NOMO-1 (cell line): ENCODE results near the gene JMJD1C.
"Not testable (repeated sequence)": the region's sequence is repeated elsewhere in the genome, so short reads cannot be mapped to it uniquely, and the experiment has no call there.

Experiments used
- DNase-seq, 2 experiments: peaks; one replicate each; lab custom pipeline; 2025; ENCODE audit not compliant: unreplicated experiment in 2 of 2; lab: John Stamatoyannopoulos, UW

Gene JMJD1C

DNA sequence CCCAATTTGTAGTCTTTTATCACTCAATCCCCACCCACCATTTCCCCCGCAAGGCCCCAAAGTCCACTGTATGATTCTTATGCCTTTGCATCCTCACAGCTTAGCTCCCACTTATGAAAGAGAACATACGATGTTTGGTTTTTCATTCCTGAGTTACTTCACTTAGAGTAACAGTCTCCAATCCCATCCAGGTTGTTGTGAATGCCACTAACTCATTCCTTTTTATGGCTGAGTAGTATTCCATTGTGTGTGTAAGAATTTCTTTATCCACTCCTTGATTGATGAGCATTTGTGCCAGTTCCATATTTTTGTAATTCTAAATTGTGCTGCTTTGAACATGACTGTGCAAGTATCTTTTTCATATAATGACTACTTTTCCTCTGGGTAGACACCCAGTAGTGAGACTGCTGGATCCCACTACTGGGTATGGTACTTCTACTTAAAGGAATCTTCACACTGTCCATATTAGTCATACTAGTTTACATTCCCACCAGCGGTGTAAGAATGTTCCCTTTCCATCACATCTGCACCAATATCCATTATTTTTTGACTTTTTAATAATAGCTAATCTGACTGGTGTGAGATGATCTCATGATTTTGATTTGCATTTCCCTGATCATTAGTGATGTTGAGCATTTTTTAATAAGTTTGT lies 152.6 kb downstream of the JMJD1C start:
- no peak for DNase-seq

DNA sequence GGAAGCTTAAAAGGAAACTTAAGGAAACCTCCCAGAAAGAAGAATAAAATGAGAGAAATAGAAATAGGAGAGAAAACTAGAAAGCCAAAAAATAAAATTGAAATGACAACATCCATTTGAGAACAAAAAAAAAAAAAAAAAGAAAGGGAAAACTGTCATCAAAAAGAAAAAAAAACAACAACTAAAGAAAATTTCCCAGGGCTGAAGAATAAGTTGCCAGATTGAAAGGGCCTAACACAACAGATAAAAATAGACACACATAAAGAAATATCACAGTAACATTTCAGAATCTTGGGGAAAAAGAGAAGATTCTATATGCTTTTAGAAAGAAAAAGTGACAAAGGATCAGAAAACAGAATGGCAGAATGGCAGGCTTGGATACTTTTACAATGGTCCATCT lies 157.1 kb downstream of the JMJD1C start:
- DNase-seq = no peak

DNA sequence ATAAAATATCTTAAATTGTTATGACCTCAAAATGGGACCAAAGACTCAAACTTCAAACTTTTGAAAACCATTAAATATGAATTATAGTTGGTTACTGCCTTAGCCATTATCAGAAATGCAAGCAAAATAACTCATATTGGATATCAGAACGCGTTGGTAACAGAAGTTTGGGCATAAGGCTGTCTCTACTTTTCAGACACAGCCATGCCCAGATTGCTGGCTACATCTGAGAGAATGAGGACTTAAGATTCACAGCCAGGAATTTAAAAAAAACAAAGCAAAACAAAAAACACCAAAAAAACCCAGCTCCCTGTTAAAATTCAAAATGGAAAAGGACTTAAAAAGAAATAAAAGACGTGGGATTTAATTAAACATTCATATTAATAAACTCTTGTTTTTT lies 161.6 kb downstream of the JMJD1C start:
- no peak for DNase-seq

DNA sequence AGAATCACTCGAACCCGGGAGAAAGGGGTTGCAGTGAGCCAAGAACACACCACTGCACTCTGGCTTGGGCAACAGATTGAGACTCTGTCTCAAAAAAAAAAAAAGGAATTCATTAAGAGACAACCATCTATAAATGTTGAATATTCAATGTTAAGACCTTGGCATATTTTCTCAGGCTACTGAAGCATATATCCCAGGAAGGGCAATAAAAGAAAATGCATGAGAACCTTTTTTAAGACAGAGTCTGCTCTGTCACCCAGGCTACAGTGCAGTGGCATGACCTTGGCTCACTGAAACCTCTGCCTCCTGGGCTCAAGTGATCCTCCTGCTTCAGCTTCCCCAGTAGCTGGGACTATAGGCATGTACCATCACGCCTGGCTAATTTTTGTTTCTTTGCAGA lies 165.0 kb downstream of the JMJD1C start:
- DNase-seq = no peak

GRCh38 chr10:63297941-63298340 lies 167.8 kb downstream of the JMJD1C start:
- DNase-seq = no peak

DNA sequence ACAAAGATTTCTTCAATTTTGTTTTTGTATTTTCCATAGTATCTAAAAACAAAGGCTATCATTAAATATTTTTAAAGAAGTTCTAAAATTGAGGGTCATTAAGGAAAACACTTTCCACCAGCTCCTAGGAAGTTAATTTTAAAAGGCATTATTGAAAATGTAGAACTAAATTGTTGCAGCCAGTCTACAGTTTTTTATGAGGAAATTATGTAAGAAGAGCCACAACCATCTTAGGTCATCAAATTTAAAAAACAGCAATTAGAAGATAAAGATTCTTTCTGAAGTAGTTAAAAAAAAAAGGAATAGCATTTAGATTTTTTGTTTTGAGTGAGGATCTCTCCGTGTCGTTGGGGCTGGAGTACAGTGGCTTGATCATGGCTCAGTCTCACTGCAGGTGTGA lies 171.0 kb downstream of the JMJD1C start:
- DNase-seq = peak; percentile 12 to 70

- not testable (repeated sequence) for DNase-seq
Measured at GRCh38 chr10:63292847-63293246, 172.9 kb downstream of the JMJD1C start.

DNA sequence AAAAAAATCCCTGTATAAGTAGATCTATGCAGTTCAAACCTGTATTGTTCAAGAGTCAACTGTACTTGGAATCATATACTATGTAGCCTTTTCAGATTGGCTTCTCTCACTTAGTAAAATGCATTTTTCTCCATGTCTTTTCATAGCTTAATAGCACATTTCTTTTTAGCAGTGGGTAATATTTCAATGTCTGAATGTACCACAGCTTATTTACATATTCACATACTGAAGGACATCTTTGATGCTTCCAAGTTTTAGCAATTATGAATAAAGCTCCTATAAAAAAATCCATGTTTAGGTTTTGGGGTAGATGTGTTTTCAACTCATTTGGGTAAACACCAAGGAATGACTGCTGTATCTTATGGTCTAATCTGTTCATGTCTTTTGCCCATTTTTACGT lies 177.6 kb downstream of the JMJD1C start:
- DNase-seq = no peak

DNA sequence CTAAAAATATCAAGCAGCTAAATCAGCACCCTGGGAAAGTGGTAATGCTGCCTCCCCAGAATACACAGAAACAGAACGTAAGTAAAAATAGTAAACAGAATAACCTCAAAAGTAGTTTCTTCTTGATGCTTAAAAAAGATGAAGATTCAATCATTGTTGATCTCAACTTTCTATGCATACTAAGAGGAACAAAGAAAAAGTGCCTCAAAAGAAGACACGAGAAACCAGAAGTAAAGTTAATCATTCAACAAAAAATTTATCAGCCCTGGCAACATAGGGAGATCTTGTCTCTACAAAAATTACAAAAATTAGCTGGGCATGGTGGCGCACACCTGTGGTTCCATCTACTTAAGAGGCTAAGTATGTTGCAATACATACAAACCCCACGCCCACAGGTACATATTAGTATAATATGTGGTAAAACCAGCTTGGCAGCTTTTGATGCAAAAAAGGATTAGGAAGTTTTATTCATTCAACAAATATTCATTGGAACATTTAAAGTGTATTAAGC lies 179.0 kb downstream of the JMJD1C start:
- no peak for DNase-seq

DNA sequence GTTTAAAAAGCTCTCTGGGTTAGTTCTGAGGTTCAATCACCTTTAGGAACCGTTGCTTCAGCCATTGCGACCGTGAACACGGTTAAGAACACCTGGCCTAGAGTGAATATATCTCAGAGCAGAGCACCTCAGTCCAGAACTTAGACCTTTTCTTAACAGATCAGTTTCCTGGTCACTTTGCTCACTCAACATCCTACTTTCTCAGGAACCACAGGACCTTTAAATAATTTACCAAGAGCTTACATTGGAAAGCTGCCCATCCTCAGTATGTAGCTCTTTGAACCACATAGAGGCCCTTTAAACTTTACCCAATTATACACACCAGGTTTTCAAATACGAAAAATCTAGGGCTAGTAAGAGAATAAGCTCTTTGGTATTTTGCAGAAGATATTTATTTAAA lies 179.4 kb downstream of the JMJD1C start:
- no peak for DNase-seq

DNA sequence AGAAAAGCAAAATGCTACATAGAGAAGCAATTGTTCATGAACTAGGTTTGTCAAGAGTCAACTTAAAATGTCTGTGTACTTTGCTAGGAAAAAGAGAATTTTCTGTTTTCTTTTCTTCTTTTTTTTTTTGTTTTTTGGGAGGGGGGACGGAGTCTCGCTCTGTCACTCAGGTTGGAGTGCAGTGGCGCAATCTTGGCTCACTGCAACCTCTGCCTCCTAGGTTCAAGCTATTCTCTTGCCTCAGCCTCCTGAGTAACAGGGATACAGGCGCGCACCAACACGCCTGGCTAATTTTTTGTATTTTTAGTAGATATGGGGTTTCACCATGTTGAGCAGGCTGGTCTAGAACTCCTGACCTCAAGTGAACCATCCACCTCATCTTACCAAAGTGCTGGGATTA lies 181.9 kb downstream of the JMJD1C start:
- not testable (repeated sequence) for DNase-seq

GRCh38 chr10:63283093-63283492 lies 182.7 kb downstream of the JMJD1C start:
- no peak for DNase-seq

DNA sequence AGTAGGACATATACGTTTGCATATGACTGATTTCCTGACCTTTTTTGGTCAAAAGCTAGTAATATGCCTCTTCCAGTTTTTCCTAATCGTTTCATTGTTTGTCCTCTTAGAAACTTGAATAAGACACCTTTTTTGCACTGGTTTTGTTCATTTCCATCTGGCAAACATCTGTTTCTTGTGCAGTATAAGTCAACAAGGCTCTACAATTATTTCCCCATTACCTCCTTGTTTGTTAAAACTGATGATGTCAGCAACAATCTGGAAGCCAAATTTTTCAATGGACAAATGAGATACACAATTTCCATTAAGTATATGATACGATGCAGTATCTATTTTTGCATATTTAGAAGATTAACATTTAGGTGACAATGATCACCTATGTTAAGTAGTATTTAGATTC lies 183.8 kb downstream of the JMJD1C start:
- no peak for DNase-seq

- DNase-seq = no peak
Measured at GRCh38 chr10:63280386-63280785, 185.4 kb downstream of the JMJD1C start.

DNA sequence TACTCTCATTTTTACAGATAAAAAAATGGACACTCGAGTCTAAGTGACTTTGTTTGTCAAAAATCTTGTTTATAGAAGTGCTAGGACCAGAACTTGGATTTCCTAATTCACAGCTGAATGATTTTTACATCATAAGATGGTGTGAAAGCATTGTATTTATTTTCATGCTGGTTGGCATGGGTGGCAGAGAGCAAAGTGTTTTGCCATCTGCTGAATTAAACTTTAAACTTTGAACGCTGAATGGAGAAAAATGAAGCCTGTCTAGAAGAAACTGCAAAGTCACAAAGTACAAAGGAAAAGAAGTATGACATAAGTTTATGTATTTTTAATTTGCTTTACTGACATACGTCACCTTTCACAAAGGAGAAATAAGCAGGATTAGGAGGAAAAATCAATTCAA lies 190.7 kb downstream of the JMJD1C start:
- no peak for DNase-seq

- DNase-seq = peak; percentile 41 to 82
Measured at GRCh38 chr10:63273577-63273976, 192.2 kb downstream of the JMJD1C start.

- DNase-seq = peak; percentile 88 to 98
Measured at GRCh38 chr10:63268798-63269503, 196.8 kb downstream of the JMJD1C start.

- DNase-seq = peak; percentile 35 to 43
Measured at GRCh38 chr10:63268149-63268797, 197.5 kb downstream of the JMJD1C start.

DNA sequence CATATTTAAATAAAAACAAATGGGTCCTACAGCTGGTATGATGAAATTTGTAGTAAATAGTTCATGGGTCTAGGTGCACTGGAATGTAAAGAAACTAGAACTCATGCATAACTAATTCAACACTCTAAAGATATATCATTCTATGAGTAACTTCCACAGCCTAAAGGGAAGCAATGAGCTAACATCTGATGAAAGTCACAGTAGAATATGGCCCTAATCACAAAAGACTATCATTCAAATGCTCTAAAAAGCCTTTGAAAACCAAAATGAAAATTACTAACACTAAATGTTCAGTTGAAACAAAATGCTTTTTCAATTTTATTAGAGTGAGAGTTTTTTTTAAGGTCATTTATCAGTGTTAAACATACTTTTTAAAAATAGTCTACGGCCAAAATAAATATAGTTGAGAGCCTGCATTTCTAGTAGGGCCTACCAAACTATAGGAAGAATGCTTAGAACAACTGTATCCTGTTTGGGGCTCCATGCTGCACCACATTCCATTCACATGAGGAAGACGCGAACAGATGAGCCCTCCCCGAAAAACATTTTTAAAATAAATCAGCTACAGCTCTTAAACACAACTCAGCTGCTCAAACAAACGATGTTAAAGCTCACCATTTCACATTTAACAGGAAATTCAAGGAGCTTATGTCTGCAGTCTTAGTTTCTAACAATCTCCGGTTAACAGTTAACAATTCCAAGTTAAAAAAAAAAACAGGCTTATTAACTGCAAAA lies 198.2 kb downstream of the JMJD1C start:
- DNase-seq = peak; percentile 56 to 65

DNA sequence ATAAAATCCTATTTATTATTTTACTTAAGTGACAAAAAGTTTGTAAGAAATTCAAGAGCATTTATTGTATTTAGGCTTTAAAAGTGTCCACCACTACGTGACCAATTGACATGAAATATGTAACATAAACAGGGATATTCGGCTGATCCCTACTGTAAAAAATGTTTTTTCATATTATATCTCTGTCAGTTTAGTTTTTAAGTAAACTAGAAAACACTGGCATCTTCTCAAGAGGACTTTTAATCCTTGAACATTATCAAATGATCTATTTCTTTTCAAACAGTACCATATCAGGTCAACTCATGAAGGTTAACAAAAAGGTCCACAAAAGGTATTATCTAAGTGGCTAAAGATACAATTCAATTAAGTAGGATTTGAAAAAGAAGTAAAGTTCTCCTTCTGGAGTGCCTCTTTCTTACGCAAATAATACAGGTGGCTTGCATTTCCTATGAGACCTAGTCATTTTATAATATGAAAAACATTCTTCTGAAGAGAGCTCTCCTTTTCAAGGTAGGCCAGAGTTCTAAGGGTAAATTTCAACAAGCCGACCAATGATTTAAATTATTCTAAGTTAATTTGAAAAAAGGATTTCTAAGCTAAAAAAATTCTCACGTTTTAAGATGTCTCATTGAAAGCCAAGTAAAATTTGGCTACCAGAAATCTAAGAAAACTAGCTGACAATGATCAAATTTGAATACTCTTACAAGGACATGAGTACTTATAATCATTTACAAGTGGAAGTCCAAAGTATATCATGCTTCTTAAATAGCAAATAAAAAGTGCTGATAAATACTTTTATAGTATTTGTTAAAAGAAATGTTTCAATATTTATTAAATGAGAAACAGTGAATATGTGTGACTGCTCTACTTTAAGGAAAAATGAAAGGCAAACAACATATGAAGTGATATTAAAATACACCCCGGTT lies 199.1 kb downstream of the JMJD1C start:
- DNase-seq = peak in 1 of 2 experiments; percentile 47
